NCI-H1048 (cell line): ENCODE results near the gene PTPRT.
A peak's percentile ranks its signal among the peaks of the same experiment; 100 is the strongest.

Experiments
- DNase-seq: peaks from one replicate; lab custom pipeline; 2025; lab: John Stamatoyannopoulos, UW

PTPRT gene

DNA sequence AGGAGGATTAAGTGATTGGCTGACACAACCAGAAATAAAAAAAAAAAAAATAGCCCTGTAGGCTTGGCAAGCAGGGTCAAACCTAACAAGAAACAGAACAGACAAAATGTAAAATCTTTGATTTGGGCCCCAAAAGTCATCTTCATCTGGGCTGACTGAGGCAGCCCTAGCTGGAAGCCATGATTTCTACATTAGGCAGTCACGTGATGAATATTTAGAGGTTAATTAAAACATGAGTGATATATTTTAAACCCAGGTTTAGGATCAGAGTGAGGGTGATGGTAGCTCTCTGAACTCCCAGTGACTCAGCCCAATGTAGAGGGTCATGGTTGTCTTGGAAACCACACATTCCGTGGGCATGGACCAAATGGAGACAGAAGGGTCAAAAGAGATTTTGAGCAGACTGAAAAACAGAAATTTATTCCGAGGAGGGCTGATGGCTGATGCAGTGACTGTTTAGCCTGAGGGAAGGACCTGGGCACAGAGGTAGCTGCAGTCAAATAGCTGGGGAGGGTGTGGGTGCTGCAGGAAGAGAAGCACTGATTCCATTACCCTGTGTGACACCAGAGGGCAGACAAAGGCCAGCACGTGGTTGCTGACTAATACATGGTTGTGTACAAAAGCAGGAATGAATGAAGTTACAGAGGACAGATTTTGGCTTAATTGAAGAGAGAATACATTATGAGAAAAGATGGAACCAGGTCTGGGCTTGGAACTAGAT is 998.4 kb downstream of the PTPRT start:
- DNase-seq, result peak; percentile 11

DNA sequence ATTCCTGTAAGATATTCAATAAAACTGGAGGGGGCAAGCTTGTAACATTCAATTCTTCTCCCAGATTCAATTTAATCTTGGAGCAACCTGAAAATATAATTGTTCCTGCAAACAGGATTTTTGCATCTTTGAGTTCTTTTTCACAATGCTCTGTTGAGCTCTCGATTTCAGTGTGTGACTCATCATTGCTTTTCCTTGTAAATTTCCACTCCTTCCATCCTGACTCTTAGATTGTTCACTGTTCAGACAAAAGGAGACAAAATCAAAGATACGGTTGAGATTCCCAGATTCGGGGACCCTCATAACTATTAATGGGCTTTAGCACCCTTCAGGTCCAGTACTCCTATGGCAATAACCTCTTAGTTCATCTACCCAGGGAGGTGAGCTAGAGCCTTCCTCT is 999.6 kb downstream of the PTPRT start:
- no peak for DNase-seq

DNA sequence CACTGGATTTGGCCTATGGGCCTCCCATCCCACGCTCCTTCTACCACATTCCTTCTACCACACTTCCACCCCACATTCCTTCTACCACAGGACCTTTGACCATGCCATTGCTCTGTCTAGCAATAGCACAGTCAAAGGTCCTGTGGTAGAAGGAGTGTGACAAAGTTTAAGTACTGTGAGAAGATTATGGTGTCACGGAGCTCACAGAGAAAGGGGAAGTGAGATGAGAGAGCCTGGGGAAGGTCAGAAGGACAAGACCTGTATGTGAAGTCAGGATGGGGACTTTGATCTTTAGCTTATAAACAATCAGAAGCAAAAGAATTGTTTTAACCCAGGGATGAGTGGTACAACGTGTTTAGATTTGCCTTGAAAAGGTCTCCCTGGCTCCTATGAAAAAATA is 1003.4 kb downstream of the PTPRT start:
- no peak for DNase-seq

DNA sequence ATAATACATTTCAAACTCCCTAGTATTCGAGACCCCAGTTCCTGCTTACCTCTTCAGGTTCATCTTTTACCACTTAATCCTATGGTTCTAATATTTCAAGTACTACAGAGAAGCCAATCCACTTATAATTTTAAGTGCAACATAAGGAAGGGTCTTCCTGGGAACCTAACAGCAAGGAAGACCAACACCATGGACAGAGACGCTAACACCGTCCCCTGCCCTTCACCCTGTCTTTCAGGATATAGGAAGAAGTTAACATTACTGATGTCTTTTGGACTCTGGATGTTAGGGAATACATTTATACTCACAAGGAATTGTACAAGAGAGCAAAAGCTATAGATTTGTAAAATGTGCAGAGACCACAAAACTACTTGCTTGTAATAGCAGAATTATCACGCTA is 1006.6 kb downstream of the PTPRT start:
- DNase-seq, result no peak

DNA sequence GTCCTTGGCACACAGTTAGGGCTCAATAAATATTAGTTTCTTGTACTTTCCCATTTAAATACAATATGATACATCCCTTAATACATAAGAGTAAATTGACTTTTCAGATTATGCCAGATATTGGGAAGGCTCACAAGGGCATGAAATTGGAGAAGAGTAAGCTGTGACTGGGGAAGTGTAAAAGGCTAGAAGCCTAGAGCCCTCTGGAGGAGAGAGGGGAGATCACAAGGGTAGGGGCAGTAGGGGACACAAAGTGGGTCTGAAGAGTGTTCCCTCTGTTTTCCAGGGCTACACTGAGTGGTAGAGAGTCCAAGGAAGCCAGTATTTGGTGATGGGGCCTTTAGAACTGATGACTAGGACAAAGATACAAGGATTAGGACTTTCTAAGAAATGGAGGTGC is 1008.6 kb downstream of the PTPRT start:
- DNase-seq, result no peak

DNA sequence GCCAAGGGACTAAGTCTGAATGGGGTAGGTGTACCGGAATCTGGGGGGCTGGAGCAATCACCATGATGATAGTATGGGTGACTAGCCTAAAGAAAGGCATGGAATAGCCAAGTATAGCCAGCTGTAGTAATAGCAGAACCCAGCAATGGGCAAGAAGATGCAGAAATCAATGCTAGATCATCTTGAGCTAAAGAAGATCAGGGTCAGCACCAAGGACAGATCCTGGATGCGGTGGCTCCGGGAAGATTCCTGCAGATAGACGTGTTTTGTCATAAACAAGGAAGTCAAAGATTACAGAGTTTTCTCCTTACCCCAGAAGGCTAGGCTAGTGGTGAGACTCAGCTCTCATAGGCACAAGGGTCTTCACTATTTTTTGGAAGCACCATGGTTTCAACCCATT is 1009.9 kb downstream of the PTPRT start:
- peak; percentile 14 for DNase-seq

DNA sequence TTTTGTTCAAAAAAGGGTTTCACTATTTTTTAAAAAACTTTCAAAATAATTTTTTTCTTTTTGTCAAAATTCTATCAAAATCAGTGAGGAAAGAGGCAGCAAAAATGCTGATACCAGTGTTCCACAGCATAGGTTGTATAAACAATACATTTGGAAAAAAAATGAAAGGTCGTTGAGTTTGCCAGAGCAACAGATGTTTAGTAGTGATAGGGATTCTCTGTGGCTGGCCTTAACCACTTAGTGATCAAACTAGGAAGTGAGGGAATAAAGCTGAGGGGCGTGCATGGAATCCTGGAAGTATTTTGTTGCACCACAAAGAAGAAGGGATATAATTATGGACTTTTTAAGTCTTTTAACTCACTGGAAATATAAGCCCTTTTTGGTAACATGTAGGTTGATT is 1016.3 kb downstream of the PTPRT start:
- no peak for DNase-seq

DNA sequence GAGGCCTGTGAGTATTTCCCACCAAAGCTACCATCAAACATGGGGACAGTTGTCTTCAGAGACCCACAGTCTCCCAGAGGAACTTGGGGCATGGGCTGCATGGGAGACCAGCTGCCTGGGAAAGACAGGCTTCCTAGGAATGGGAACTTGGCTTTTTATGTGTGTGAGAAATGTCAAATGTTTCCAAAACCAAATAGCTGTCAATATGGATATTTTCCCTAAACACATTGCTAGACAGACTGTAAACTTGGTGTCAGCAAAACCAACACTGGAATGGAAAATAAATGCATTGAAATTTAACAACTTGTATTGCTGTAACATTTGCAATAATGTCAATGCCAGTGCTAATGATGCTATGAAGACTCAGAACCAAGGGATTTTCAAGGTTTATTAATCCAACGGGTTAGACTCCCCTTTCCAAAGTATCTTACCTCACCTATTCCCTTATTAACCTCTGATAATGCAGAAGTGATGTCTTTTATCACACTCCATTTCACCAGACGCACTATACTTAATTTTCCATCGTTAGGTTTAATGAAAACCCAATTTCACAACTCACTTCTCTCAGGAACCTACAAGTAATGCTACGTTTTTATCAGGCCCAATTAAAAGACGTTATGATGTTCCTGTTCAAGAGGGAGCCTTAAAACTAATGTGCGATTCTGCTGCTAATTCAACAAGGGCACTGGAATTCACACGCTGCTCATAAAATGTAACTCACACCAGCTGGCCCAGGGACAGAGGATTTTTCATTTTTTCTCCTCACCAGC is 1025.4 kb downstream of the PTPRT start:
- DNase-seq, result no peak

DNA sequence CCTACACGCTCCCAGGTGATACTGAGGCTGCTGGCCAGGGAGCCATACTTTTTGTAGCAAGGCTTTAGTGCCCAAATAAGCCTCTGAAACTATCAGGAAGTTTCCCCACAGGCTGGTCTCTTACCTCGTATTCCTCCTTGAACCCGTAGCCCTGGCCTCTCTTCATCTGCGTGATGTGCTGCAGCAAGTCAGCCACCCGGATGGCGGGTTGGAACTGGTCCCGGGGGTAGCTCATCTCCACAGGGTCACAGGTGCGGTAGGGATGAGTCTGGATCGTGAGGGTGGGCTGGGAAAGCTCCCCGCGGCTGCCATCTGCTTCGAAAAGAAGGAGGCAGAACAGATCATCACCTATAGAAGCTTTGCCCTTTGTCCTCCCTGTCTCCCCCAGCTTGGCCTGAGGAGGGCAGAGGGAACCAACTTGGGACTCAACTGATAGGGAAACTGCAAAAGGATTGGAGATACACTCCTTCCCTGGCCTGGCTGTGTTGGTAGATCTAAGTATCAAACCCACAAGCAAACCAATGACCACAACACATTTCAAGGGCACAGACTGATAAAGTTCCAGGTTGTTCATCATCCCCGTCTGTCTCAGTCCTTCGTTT is 1028.4 kb downstream of the PTPRT start:
- DNase-seq, result no peak

DNA sequence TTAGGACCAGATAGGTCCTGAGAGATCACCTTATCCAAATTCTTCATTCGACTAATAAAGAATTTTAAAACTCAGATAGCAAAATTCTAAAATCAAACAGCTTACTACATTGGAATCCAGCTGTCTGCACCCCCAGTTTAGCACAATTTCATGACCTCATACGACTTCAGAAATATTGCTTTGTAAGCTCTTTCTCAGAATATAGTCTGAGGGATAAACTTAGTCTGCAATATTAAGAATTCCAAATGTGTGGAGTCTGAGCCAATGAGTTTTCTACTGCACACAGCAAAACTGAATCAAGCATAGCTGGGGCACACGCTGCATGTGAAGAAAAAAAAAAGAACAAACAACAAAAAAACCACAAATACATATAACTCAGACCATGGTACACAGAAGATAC is 1029.9 kb downstream of the PTPRT start:
- no peak for DNase-seq

DNA sequence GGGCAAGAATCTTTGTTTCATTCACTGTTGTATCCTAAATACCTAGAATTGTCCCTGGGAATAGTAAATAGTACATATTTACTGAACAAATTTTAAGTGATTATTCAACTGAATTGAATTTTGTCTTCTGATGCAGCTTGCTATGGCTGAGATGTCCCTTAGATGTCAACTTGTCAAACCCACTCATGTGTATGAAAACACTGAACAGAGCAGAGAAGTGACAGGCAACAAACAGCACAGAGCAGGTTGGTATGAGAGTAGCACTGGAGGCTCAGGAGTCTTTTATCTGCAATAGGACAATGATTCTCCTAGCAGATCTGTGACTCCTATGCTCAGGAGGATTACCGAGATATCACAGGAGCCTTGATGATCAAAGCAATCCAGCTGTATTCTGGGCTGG is 1031.4 kb downstream of the PTPRT start:
- no peak for DNase-seq

DNA sequence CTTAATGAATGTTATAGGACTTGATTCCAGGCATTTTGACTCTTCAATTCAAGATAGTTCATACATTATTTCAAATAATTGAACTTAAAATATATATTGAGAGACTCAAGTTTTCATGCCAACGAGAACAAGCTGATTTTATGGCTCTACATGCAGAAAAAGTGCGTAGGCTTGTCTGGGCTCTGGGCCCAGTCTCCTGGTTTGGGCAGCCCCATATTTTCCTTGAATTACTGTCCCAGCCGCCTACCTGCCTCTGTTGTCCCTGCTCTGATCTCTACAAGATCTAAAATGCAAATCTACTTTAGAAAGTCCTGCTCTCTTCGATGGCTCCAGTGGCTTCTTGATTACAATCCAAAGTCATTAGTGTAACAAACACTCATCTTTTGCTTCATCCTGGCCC is 1034.1 kb downstream of the PTPRT start:
- no peak for DNase-seq

DNA sequence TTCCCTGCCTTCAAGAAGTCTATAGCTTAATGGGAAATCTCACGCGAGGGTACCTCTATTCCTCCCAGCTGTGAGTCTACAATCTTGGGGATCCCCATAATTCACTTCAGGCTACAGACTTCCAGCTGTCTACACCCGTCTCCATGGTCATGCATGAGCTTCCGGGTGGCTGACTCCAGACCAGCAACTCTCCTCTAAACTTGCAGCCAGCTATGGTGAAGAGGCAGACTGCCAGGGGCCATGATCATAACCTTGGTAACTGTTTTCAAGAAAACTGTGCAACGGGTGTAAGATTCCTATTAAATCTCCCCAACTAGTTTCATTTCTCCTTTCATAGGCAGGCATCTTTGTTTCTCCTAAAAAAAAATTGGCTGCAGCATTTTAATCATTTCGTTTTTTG is 1037.1 kb downstream of the PTPRT start:
- DNase-seq, result no peak

DNA sequence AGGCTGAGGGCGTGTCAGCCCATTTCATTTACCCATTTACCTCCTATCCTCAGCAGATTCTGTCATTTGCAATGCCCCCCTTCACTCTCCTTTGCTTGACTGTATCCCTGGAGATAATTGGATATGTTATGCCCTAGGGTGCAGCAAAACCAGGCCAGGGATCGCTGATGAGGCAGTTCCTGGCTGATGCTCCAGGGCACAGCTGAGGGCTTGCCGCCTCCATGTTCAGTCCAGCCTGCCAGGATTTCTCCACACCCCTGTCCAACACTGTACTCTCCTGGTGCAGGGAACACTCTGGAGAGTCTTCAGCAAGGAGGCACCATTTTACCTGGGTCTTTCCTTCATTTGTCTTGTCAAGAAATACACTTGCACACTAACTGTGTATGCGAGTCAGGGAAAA is 1039.5 kb downstream of the PTPRT start:
- no peak for DNase-seq

DNA sequence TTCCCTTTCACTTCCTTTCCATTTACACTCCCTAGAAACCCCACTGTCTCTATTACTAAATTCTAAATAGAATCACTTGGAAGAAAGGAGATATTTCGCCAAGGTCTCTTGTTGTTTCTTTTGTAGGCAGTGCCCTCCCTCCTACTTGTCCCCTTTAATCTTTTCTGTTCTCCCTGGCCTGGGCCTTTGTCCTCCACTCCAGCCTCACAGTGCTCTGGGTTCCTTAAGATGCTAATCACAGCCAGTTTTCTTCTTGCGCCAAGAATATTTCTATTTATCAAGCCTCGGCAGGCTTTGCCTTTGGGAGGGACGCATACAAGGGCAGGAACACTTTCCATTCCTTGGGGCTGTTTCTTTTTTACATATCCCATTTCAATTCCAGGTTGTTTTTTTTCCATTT is 1051.0 kb downstream of the PTPRT start:
- no peak for DNase-seq

DNA sequence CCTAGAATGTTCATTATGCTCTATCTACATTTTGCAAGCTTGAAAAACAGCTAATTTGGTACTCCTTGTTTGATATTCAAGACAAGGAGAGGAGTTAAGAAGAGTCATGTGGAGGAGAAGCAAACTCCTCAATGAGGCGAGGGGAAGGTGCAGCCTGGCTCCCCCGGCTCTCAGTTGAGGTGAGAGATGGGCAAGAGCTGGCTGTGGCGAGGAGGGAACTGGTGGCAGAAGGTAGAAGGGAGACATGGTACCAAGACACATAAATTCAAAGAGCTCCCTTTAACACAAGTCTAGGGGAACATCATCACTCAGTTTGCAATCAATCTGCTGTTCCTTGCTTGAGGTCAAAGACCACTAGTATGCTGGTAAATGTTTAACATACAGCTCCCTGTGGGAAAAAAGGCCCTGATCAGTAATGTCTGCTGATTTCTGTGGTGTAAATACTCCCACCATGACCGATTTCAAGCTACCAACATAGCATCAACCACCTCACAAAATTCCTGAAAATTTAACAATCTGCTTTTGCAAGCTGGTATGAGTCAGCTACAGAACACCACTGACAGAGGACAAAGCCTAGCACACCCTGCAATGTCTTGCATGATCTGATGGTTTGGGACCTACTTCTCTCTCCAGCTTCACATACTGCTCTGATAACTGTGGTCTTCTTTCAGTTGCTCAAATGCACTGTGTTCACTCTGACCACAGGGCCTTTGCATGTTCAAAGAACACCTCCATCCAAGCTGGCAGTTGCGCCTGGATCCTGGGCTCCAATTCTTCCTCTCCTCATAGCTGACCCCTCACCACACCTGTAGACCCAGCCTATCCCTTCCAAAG is 1055.2 kb downstream of the PTPRT start:
- no peak for DNase-seq

DNA sequence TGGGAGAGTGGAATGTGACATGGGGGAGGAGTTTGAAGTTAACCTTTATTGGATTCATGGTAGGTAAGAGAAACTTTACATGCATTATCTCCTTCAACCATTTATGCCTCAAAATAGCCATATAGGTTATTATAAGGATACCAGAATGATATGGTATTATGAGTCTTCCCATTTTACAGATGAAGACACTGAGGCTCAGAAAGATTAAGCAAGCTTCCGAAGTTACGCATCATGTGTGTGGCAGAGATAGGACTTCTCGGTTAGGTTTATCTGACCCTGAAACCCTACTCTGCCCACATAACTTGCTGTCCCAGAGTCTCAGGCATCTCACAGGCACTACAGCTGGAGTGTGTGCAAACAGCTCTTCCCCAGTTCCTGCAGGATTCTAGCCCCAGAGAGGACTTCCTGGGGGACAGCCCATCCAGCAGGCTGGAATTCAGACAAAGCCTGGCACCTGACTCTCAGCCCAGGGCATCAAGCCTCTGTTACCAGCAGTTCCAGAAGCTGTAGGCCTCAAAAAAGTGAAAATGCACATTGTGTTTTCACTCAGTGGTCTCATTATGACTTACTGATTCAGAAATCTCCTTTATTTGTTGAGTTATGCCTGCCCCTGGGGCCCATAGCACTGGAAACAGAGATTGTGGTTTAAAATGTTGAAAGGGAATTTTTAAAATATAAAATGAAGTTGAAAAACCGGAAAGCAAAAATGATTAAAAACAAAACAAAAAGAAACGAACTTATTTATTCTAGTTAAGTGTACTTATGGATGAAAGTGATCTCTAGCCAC is 1058.7 kb downstream of the PTPRT start:
- no peak for DNase-seq

DNA sequence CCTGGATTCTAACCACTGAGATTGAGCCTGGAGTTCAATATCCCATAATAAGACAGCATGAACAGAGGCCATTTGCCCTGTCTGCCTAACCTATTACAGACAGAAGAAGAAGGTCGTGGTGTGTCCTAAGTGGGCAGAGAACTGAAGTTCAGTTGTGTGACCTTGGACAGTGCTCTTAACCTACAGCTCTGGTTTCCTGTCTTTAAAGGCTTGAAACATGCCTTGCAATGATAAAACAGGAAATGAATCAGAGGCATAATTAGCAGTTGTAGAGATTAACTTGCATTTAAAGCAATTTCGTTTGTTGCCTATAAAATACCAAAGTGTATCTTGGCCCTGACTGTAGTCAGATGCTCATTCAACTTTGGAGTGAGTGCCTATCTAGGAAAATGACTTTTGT is 1064.3 kb downstream of the PTPRT start:
- no peak for DNase-seq

DNA sequence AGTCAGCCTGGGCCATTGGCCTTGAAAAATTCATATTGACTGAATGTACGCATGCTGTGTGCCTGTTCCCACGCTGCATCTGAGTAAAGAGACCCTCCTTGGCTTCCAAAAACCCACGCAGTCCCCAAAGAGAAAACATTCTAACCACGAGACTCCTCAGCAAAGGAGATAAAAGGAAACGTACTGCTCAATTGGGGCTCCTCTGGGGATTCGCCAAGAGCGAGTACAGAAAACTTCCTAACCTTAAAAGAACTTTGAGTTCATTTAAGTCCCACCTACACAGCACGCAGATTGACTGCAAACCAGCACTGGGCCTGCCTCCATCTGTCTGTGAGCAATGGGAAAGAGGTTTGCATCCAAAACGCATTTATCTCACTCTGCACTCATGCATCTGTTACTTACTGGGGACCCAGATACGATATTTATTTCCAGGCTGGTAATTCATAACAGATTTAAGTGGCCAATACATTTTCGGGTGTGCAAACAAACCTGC is 1065.7 kb downstream of the PTPRT start:
- no peak for DNase-seq

DNA sequence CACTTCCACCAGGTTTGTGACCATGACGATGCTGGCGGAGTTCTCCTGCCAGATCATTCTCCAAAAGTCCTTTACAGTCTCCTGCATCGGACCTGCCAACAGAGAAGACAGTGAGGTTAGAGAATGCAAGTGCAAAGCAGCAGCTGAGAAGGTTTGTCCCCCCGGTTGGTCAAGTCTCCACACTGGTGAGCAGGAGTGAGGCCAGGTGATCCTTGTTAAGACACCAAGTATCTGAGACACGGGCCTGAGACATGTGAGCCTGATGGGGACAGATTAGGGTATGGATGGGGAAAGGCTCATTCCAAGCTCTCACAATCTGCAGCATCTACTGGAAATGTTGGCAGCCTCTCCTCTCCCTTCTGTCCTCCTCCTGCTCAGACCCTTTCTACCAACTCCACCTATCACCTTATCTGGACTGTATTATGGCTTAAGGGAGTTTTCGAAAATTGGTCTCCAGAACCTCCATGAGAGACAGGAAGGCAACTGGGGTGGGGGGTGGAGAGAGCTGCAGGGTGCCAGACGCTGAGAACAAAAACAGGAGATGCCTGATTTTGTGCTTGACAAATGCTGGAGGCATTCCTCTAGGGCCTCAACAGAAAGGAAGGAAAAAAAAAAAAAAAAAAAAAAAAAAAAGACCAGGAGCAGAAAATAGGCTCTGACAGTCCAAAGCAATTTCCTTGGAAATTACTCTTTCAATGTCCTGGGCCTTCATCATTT is 1071.1 kb downstream of the PTPRT start:
- no peak for DNase-seq

DNA sequence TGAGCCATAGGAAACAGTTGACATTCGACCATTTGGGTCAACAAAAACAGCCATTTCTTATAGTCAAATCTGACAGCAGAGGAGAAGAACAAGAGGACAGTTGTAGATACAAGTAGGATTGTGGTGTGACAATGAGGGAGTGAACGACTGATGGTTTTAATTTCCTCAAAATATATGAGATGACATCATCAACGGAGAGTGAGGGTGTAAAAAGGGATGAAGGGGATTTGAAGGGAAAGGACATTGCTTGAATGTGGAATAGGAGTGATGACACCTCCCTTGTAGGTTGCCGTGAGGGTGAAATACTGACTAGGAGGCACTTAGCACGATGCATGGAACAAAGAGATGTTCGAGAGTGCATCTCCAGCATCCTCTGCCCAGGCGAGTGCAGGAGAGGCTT is 1071.7 kb downstream of the PTPRT start:
- DNase-seq, result no peak
